Left ventricle myocardium inferior (tissue), 1 donor: ENCODE measurements around the gene KCNMA1. TPM values are rescaled to one million over a fixed set of nuclear protein-coding genes. Genes with fewer than 3 reads are reported as not detected.
"Not testable (repeated sequence)": the region's sequence is repeated elsewhere in the genome, so short reads cannot be mapped to it uniquely, and the experiment has no call there.

Experiments
- DNase-seq: peaks from one replicate; pipeline ENCODE4 v3.0.0-alpha.2; 2020
- H3K27ac ChIP-seq: fragments of 200-600 bp; replicated peaks from 2 replicates; pipeline ENCODE4 v1.8.0; 2021
- H3K27me3 ChIP-seq: fragments of 200-600 bp; 2 replicates; pipeline ENCODE4 v1.8.0; 2021; ENCODE audit warnings: low read depth
- H3K36me3 ChIP-seq: fragments of 200-600 bp; 2 replicates; pipeline ENCODE4 v1.8.0; 2021
- H3K4me1 ChIP-seq: fragments of 200-600 bp; 2 replicates; pipeline ENCODE4 v1.8.0; 2021
- H3K4me3 ChIP-seq: fragments of 200-600 bp; 2 replicates; pipeline ENCODE4 v1.8.0; 2021; ENCODE audit warnings: mild to moderate bottlenecking, moderate library complexity
- H3K9me3 ChIP-seq: fragments of 200-600 bp; replicated peaks from 2 replicates; pipeline ENCODE4 v1.8.0; 2021
- CTCF ChIP-seq: fragments of 200-600 bp; IDR thresholded peaks from 2 replicates; pipeline ENCODE4 v1.8.0; 2021; ENCODE audit warnings: antibody characterized with exemption, mild to moderate bottlenecking, borderline replicate concordance
- intact Hi-C: fragments of 100-400 bp; cut with micrococcal nuclease; formaldehyde crosslinking; loops from one replicate; pipeline ENCODE4 v1.11.0; 2022
- total RNA-seq: library from RNA; stranded (reverse); fragmentation: NEBNext Ultra II Directional; extraction: Animal tissue kit (Norgen Biotek cat#: 25700); gene quantifications from one replicate; pipeline ENCODE4 v1.2.1, GENCODE V29; 2021
- donor health status: DM: no; HTN: yes; CAD: no; lungs with severe emphysema.

Gene KCNMA1
- total RNA-seq, 1 donor from 2014 or later = 1.8 TPM

- Histone ChIP-seq H3K4me1 (no peaks in the 10 kb centered on the region), H3K4me3 (no peak overlapping the region), H3K9me3 (peaks cover 7% of the 10 kb centered on the region), H3K27ac (no peak overlapping the region), H3K27me3 (peaks cover 69% of the 10 kb centered on the region), H3K36me3 (no peaks in the 10 kb centered on the region)
- TF ChIP-seq CTCF = no peak
- no peak for DNase-seq
- intact Hi-C loops = no loop called here
These were observed 26.4 kb upstream of the KCNMA1 start for GRCh38 chr10:77664008-77664407.

- no peak overlapping the region for H3K4me3 ChIP-seq
- peaks cover 15% of the 10 kb centered on the region for H3K9me3 ChIP-seq
- H3K27me3 ChIP-seq = peaks cover 54% of the 10 kb centered on the region
- no peak for TF ChIP-seq CTCF
- intact Hi-C loops = no loop called here
- H3K36me3 ChIP-seq = no peaks in the 10 kb centered on the region
- H3K27ac ChIP-seq = no peak overlapping the region
- no peaks in the 10 kb centered on the region for H3K4me1 ChIP-seq
- no peak for DNase-seq
These were observed 24.1 kb upstream of the KCNMA1 start for GRCh38 chr10:77661674-77662073.

- H3K9me3 ChIP-seq = peaks cover 15% of the 10 kb centered on the region
- intact Hi-C loops = no loop called here
- no peaks in the 10 kb centered on the region for H3K4me1 ChIP-seq
- H3K4me3 ChIP-seq = no peak overlapping the region
- peaks cover 52% of the 10 kb centered on the region for H3K27me3 ChIP-seq
- DNase-seq = no peak
- no peak for TF ChIP-seq CTCF
- H3K27ac ChIP-seq = no peak overlapping the region
- no peaks in the 10 kb centered on the region for H3K36me3 ChIP-seq
These were observed 23.5 kb upstream of the KCNMA1 start for GRCh38 chr10:77661100-77661499.

GRCh38 chr10:77659046-77659670 is 21.6 kb upstream of the KCNMA1 start:
- intact Hi-C loops, H3K36me3 ChIP-seq, H3K4me3 ChIP-seq, H3K4me1 ChIP-seq, DNase-seq, H3K27ac ChIP-seq: not testable (repeated sequence)
- peaks cover 15% of the 10 kb centered on the region for H3K9me3 ChIP-seq
- peaks cover 44% of the 10 kb centered on the region for H3K27me3 ChIP-seq

GRCh38 chr10:77653210-77653609 is 15.6 kb upstream of the KCNMA1 start:
- H3K4me1 ChIP-seq = no peaks in the 10 kb centered on the region

More at GRCh38 chr10:77653210-77653609, 15.6 kb upstream of the KCNMA1 start:
- no peak for TF ChIP-seq CTCF
- Histone ChIP-seq H3K4me3 (no peak overlapping the region), H3K27me3 (peaks cover 58% of the 10 kb centered on the region), H3K36me3 (no peaks in the 10 kb centered on the region), H3K27ac (no peak overlapping the region), H3K9me3 (peaks cover 9% of the 10 kb centered on the region)
- intact Hi-C loops = no loop called here
- no peak for DNase-seq
